Uterus (tissue), 4 donors: Measurements from ENCODE around the gene PLS1. TPM values are rescaled to one million over a fixed set of nuclear protein-coding genes. Genes with fewer than 3 reads are reported as not detected.
A peak's percentile ranks its signal among the peaks of the same experiment; 100 is the strongest.

ENCODE experiments used
- DNase-seq, 2 donors: peaks; one replicate each; pipeline ENCODE4 v3.0.0-alpha.2; 2019 to 2020
- H3K27ac ChIP-seq, 2 donors: fragments of 200-600 bp; sonication (generic); 1 replicate in 1 of 2; 2 replicates in 1 of 2; pipeline ENCODE4 v1.5.1; 2016 to 2018
- H3K27me3 ChIP-seq, 2 donors: fragments of 200-600 bp; sonication (generic); one replicate each; pipeline ENCODE4 v1.5.1; 2018 to 2019; ENCODE audit warnings: control low read depth in 1 of 2
- H3K36me3 ChIP-seq, 2 donors: fragments of 200-600 bp; sonication (generic); one replicate each; pipeline ENCODE4 v1.5.1; 2019; ENCODE audit warnings: control low read depth in 1 of 2
- H3K4me1 ChIP-seq, 2 donors: fragments of 200-600 bp; sonication (generic); one replicate each; pipeline ENCODE4 v1.5.1; 2018 to 2019; ENCODE audit warnings: control low read depth in 1 of 2
- H3K4me3 ChIP-seq, 2 donors: fragments of 200-600 bp; sonication (generic); 1 replicate in 1 of 2; 2 replicates in 1 of 2; pipeline ENCODE4 v1.5.1; 2018 to 2019; ENCODE audit warnings: mild to moderate bottlenecking in 1 of 2
- H3K9me3 ChIP-seq, 2 donors: fragments of 200-600 bp; sonication (generic); one replicate each; pipeline ENCODE4 v1.5.1; 2019; ENCODE audit warnings: control low read depth in 1 of 2
- CTCF ChIP-seq, 4 experiments: fragments of 200-600 bp in 2 of 4; fragments of 450-650 bp in 2 of 4; sonication (generic) in 2 of 4; IDR thresholded peaks; one replicate each; pipeline ENCODE4 v1.5.1; 2016 to 2019; ENCODE audit warnings: antibody characterized with exemption in 4 of 4, mild to moderate bottlenecking in 2 of 4, moderate library complexity in 1 of 4
- POLR2A ChIP-seq, 2 donors: fragments of 450-650 bp; IDR thresholded peaks; one replicate each; pipeline ENCODE4 v1.6.1; 2016; ENCODE audit warnings: antibody characterized with exemption in 2 of 2, mild to moderate bottlenecking in 1 of 2, moderate library complexity in 1 of 2
- intact Hi-C: fragments of 100-400 bp; cut with DNase I; formaldehyde crosslinking; loops from one replicate; pipeline ENCODE4 v1.15.1; 2023; ENCODE audit warnings: low total_unique reads
- total RNA-seq, 4 donors: library from RNA; depleted of rRNA in 3 of 4; stranded (reverse); fragments of >200 nt in 3 of 4; gene quantifications; one replicate each; pipeline versions ENCODE4 v1.1.0 to v1.2.4, GENCODE V29; 2014 to 2023
- donor health status: DM: yes; HTN: yes; CAD: no.

Gene PLS1
- total RNA-seq, 4 donors from 2014 or later: 0.26 to 4.5 (median 1.8) TPM

GRCh38 chr3:142716102-142716501, 119.9 kb downstream of the PLS1 start:
- intact Hi-C loops: no loop called here
- Histone ChIP-seq H3K4me3 (no peak overlapping the region), H3K9me3 (no peaks in the 10 kb centered on the region), H3K36me3 (no peaks in the 10 kb centered on the region), H3K4me1 (no peaks in the 10 kb centered on the region), H3K27ac (no peak overlapping the region), H3K27me3 (no peaks in the 10 kb centered on the region)
- no peak for TF ChIP-seq POLR2A (IDR thresholded peaks at IDR 0.05)
- no peak for TF ChIP-seq CTCF (IDR thresholded peaks at IDR 0.05)
- no peak for DNase-seq

- DNase-seq: no peak
- no peaks in the 10 kb centered on the region for H3K9me3 ChIP-seq
- H3K36me3 ChIP-seq: no peaks in the 10 kb centered on the region
- peak overlapping the region; percentile 52 to 68 for H3K4me3 ChIP-seq
- H3K4me1 ChIP-seq: peaks cover 0 to 5% of the 10 kb centered on the region in 2 donors
- intact Hi-C loops: no loop called here
- TF ChIP-seq CTCF (IDR thresholded peaks at IDR 0.05): no peak
- TF ChIP-seq POLR2A (IDR thresholded peaks at IDR 0.05): no peak
- no peaks in the 10 kb centered on the region for H3K27me3 ChIP-seq
- H3K27ac ChIP-seq: peak overlapping the region; percentile 91 to 97
Observed at GRCh38 chr3:142723665-142723967, 127.4 kb downstream of the PLS1 start.

DNA sequence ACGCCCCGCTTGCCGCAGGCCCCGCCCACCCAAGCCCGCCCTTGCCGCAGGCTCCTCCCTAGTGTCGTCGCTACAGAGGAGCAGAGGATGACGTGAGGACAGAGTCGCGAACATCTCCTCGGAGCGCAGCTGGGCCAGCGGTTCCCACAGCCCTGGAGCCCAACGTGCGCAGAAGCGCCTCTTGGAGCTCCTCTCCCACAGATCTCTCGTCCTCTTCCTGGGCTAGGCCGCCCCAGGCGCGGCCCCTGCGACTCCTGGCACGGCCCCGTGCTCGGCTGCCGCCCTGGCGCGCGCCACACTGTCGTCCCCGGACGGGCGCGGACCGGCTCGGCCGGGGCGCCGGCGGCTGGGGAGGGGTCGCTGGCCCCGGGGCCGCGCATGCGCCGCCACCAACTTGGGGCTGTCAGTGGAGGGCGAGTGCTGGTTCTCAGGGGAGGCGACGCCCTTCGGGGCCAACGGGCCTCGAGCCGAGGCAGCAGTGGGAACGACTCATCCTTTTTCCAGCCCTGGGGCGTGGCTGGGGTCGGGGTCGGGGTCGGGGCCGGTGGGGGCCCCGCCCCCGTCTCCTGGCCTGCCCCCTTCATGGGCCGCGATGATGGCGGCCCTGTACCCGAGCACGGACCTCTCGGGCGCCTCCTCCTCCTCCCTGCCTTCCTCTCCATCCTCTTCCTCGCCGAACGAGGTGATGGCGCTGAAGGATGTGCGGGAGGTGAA, 127.9 kb downstream of the PLS1 start, which contains the start of gene TRPC1:
Gene TRPC1 (plus strand): TSS at position 67 of the 714 bp plus-strand sequence. CDS start 526 bp downstream, at position 593.
- no peaks in the 10 kb centered on the region for H3K36me3 ChIP-seq
- H3K4me3 ChIP-seq: peak within 1 kb of the TSS; percentile 52 to 68
- H3K27ac ChIP-seq: peak within 1 kb of the TSS; percentile 91 to 97
- peak; percentile 74 to 76 for DNase-seq
- no peaks in the 10 kb centered on the region for H3K27me3 ChIP-seq
- no peaks in the 10 kb centered on the region for H3K9me3 ChIP-seq
- no peak for TF ChIP-seq CTCF (IDR thresholded peaks at IDR 0.05)
- peak; percentile 88 to 93 for TF ChIP-seq POLR2A (IDR thresholded peaks at IDR 0.05)
- H3K4me1 ChIP-seq: peaks cover 0 to 5% of the 10 kb centered on the region in 2 donors
- intact Hi-C loops: no loop called here

DNA sequence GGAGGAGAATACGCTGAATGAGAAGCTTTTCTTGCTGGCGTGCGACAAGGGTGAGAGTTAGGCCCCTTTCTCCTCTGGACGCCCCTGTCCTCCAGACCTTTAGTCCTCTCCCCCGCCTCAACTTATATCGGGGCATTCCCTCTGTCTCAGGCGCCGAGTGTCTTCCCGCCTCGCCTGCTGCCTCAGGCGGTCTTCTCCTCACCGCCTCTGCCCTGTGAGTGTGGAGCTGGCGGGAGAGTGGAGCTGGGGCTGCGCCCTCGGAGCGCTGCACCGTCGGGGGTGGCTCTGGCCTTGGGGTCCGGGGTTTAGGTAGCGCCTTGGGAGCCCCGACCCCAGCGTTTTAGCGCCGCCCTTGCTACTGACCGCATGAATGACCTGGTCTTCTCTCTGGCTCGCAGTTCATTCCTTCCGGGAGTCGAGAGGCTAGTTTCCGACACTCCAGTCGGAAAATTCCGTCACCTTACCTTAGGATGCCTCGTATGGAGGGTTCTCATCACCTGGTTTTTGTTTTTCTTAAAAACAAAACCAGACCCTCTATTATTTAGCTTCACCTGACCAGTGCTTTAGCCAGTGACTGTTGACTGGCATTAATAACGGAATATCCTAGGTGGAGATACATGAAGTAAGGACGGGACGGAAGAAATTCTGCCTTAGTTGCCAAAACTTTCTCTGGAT, 128.6 kb downstream of the PLS1 start:
- peaks cover 0 to 5% of the 10 kb centered on the region in 2 donors for H3K4me1 ChIP-seq
- peak overlapping the region; percentile 52 to 68 for H3K4me3 ChIP-seq
- intact Hi-C loops: no loop called here
- no peaks in the 10 kb centered on the region for H3K9me3 ChIP-seq
- H3K27me3 ChIP-seq: no peaks in the 10 kb centered on the region
- peak; percentile 42 to 44 for DNase-seq
- no peaks in the 10 kb centered on the region for H3K36me3 ChIP-seq
- TF ChIP-seq POLR2A (IDR thresholded peaks at IDR 0.05): peak in 1 of 2 donors; percentile 7
- peak in 1 of 4 experiments; percentile 31 for TF ChIP-seq CTCF (IDR thresholded peaks at IDR 0.05)
- peak overlapping the region; percentile 91 to 97 for H3K27ac ChIP-seq

- H3K36me3 ChIP-seq: no peaks in the 10 kb centered on the region
- H3K27ac ChIP-seq: peak overlapping the region; percentile 91 to 97
- no peak for TF ChIP-seq CTCF (IDR thresholded peaks at IDR 0.05)
- TF ChIP-seq POLR2A (IDR thresholded peaks at IDR 0.05): no peak
- H3K9me3 ChIP-seq: no peaks in the 10 kb centered on the region
- intact Hi-C loops: no loop called here
- DNase-seq: no peak
- H3K4me3 ChIP-seq: peak overlapping the region; percentile 52 to 68
- no peaks in the 10 kb centered on the region for H3K27me3 ChIP-seq
- H3K4me1 ChIP-seq: peaks cover 0 to 5% of the 10 kb centered on the region in 2 donors
Observed at GRCh38 chr3:142725357-142725739, 129.2 kb downstream of the PLS1 start.
